ENCODE data around the gene AGK.
"Not testable (repeated sequence)": the region's sequence is repeated elsewhere in the genome, so short reads cannot be mapped to it uniquely, and the experiment has no call there.

The AGK gene

DNA sequence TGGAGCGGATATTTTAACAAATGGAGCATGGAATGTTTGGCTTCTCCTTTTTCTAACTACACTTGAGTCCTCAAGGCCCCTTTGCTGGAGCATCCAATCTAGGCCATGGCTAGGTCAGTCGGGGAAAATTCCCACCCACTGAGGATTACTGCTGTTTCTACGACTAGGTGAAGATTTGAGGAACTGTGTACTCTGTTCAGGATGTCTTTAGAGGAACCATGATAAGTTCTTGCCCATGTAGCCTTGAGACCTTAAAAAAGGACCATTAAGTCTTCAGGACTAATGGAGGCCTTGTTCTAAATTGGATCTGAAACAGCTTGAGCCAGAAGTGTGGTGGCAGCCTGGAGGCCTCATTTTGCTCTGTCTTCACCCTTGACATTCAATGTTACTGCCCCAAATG, 6.2 kb downstream of the AGK start:
- no peak for DNase-seq

GRCh38 chr7:141557831-141558531, 6.8 kb downstream of the AGK start:
- DNase-seq = not testable (repeated sequence)

DNA sequence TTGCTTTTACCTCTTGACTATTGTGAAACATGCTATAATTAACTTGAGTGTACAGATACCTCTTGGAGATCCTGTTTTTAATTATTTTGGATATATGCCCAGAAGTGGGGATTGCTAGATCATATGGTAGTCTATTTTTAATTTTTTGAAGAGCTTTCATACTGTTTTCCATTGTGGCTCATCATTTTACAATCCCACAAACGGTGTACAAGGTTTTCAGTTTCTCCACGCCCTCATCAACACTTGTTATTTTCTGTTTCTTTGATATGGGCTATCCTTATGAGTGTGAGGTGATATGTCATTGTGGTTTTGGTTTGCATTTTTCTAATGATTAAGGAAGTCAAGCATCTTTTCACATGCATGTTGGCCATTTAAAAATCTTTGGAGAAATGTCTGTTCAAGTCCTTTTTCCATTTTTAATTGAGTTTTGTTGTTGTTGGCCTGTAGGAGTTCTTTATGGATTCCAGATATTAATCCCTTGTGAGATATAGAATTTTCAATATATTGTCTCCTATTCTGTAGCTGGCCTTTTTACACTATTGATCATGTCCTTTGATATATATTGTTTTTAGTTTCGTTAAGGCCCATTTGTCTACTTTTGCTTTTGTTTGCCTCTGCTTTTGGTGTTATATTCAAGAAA, 7.5 kb downstream of the AGK start:
- no peak for DNase-seq

DNA sequence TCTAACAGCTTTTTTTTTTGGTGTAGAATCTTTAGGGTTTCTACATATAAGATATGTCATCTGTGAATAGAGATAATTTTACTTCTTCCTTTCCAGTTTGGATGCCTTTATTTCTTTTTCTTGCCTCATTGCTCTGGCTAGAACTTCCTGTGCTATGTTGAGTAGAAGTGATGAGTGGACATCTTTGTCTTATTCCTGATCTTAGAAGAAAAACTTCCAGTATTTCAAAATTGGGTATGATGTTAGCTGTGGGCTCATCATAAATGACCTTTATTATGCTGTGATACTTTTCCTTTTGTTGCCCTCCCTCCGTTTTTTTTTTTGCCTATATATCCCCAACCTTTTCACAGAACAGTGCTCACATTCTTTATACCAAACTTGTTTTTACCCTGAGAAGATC, 8.8 kb downstream of the AGK start:
- no peak for DNase-seq

DNA sequence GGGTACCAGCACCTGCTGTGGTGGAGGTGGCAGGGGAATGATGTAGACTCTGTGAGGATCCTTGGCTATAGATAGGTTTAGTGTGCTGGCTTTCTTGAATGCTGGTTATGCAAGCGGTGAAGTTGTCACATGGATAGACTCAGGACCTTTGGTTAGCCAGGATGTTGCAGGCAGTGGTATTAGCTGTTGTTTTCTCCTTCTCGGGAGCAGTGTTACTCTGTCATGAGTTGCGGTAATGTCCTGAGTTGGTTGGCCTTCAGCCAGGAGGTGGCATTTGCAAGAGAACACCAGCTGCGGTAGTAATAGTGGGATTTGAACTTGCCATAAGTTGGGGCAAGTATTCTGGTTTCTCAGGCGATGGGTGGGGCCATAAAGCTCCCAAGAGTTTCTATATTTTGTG, 10.8 kb downstream of the AGK start:
- DNase-seq = no peak

- no peak for DNase-seq
Measured at GRCh38 chr7:141562543-141562942, 11.3 kb downstream of the AGK start.

- no peak for DNase-seq
Measured at GRCh38 chr7:141562972-141563371, 11.8 kb downstream of the AGK start.

GRCh38 chr7:141563956-141564623, 12.9 kb downstream of the AGK start:
- DNase-seq = peak in 1 of 2 experiments; percentile 4

DNA sequence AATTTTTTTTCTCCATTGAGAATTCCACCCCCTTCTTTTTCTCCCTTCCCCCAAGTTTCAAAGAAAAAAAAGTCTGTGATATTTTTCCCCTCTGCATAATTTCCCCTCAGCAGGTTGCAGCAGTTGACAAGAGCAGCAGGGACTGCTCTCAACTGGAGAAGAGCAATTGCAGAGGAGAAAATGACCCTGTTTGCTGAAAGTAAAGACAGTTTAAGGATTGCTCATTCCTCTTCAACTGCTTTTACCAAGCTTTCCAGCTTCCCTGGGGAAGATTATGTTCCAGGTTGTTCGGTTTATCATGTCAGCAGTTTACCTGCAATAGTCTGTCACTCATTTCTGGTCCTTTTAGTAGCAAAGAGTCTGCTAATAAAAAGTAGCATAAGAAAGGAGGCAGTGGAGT, 16.2 kb downstream of the AGK start:
- DNase-seq = no peak

GRCh38 chr7:141568227-141568626, 17.0 kb downstream of the AGK start:
- no peak for DNase-seq

GRCh38 chr7:141571059-141571458, 19.8 kb downstream of the AGK start:
- no peak for DNase-seq

DNA sequence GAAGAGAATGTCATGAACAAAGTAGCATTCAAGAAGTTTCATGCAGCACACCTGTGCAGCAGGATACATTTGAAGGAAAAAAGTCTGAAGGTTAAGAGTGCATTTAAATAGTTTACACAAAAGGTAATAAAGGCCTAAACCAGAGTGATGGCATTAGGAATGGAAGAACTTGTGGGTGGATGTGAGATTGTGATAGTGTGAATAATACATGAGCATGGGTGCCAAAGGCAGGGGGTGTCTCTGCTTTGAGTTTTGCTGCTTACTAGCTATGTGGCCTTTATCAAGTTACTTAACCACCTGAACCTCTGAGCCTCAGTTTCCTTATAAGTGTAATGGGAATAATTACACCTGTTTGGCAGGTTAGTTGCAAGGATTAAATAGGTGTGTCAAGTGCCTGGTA, 21.0 kb downstream of the AGK start:
- no peak for DNase-seq

GRCh38 chr7:141573511-141573910, 22.3 kb downstream of the AGK start:
- no peak for DNase-seq

DNA sequence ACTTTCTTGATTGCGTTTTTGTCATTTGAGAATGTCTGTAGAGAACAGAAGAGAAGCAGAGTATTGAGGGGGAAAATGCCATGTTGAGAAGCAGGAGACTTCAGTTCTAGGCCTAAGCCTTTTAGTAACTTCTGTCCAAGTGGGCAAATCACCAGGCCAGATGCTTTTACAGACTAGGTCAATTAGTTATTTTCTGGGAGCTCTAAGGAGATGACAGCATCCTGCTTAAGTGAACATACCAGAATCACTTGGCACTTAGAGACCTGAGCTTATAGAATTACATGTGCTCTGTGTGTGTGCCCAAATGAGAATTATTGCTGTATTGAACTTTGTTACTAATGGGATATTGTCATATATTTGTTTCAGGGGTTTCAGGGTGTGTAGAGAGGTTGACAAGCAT, 24.0 kb downstream of the AGK start:
- DNase-seq = no peak

DNA sequence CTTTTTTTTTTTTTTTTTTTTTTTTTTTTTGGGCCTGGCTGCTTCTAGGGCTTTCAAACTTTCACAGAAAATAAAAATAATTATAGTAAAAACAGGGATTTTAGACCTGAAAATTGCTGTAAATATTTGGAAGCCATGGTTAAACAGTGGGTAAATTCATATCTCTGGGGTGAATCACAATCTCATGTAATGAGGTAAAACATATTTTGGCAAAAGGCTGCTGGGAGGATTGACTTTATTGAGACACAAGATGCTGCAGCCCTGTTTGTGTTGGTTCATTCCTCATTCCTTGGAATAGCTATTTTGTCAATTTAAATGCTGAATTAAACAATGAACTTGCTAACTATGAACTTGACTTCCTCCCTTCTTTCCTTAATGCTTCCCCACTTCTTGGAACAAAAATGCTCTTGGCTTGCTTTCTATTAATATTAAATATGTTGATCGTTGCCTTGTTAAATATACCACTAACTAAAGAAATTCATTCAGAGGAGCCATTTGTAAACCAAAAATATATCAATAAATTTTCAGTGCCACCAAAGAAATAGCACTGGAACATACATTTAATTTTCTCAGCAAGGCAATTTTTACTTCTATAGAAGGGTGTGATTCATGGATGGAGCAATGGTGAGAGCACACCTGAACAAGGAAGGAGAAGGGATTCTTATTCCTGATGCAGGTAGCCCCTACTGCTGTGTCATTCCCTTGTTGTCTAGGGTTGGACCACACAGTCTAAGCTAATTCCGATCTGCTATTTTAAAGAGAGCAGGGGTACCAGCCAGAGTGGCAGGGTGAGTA, 24.6 kb downstream of the AGK start:
- DNase-seq = no peak

GRCh38 chr7:141577043-141577839, 26.0 kb downstream of the AGK start:
- DNase-seq = no peak

DNA sequence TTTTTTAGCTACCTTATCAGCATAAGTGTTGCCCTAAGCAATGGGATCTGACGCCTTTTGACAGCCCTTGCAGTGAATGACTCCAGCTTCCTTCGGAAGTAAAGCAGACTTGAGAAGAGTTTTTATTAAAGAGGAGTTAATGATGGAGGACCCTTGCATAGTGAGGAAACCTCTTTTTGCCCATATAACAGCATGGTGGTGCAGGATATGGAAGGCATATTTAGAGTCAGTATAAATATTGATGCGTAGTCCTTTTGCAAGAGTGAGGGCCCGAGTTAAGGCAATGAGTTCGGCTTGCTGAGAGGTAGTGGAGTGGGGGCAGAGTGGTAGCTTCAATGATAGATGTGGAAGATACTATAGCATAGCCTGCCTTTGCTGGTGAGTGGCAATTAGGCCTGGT, 28.7 kb downstream of the AGK start:
- DNase-seq = not testable (repeated sequence)

DNA sequence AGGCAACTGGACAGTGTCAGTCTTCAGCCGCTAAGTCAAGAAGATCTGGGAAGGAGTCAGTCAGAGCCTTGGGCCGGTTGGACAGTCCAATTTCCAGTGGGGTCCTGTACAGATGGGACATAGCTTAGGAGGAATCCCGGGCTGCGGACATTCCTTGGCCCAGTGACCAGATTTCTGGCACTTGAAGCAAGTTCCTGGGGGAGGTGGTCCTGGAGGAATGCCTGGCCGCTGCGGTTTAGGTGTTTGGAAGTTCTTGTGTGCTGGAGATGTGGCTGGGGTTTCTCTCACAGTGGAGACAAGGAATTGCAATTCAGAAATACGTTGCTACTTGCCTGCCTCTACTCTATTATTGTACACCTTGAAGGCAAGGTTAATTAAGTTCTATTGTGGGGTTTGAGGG, 30.9 kb downstream of the AGK start:
- not testable (repeated sequence) for DNase-seq

GRCh38 chr7:141584935-141585334, 33.7 kb downstream of the AGK start:
- no peak for DNase-seq

DNA sequence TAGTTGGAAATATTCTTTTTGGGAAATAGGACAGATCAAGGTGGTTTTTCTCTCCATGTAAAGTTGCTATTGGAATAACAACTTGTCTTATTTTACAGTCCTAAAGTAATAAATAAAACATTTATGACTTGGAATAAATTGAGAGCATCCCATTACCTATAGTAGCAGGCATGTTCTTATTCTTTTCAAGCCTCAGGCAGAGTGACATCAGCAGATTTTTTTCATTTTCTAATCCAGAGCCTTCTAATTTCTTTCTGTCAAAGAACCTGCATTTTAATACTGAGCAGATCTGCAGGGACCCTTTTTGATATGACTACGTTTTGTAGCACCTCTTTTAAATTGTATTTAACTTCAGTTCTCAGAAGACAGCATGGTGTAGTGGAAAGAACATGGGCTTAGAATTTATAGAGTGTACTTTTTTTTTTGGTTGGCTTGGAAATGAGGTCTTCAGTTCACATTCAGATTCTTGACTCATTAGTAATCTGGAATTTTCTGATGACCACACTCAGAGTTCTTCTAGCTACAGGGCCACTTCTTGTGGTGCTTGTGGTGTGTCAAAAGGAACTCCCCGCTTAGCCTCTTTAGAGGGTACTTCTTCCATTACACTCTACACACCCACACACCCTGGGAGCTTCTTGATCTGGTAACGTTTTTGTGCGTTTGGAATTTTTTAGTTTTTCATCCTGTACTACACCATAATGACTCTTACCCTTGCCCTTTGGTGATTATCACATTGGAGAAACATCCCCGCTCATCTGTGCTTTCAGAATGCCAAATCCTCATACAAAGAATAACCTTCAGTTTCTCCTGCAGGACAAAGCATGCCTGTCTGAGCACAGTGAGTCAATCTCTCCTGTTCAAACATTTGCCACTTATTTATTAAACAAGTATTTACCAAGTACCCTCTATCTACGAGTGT, 34.6 kb downstream of the AGK start:
- DNase-seq = peak; percentile 2 to 21

DNA sequence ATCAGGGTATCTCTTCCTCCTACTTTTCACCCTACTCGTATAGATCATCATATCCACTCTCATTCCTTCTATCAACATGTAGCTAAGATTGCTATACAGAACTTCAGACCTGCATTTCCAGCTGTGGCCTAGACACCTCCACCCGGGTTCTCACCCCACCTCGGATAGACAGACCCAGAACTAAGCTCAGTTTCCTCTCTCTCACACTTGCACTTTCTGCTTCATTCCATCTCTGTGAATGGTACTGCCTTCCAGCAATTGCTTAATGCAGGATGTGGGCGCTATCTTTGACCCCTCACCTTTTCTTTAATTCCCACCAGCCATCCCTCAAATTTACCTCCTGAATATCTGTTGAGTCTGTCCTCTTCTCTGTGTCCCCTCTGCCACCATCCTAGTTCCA, 35.7 kb downstream of the AGK start:
- DNase-seq = no peak

DNA sequence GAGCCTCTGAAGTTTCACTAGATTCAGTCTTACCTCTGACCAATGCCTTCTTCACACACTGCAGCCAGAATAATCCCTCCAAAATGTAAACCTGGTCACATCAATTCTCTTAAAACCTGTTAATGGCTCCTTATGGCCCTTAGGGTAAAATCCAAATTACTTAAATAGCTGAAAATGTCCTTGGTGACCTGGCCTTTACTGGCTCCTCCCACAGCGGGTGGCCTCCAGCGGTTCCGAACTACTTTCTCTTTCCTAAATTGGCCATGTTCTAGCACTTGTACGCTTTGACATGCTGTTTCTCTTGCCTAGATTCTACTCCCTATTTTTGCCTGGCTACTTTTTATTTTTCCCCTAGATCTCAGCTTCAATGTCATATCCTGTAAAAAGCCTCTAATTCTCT, 36.1 kb downstream of the AGK start:
- DNase-seq = no peak

All from activated CD4-positive, alpha-beta T cell treated with anti-CD3 and anti-CD28 coated beads, Interleukin-2, amount 50 U/mL, for 4 hours (primary cell).